Measurements from ENCODE around the gene MIEN1. TPM values are rescaled to one million over a fixed set of nuclear protein-coding genes. Genes with fewer than 3 reads are reported as not detected.

MIEN1 gene
- total and polyA plus RNA-seq, 2 donors (not counting 1 experiment from before 2014, with no cell fraction given), result 41.1 to 63.2 TPM

DNA sequence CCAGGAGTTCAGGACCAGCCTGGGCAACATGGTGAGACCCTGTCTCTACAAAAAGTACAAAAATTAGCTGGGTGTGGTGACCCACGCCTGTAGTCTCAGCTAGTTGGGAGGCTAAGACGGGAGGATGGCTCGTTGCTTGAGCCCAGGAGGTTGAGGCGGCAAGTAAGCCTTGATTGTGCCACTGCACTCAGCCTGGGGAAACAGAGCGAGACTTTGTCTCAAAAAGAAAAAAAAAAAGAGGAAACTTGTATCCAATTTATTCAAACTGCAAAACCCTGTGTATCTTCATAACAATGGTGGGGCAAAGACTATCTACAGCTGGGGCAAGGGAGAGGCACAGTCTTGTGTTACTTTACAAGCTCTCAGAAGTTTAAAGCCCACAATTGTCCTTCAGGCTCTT is 28.9 kb upstream of the MIEN1 start:
- peak; percentile 61 for DNase-seq
- peaks cover 0 to 32% of the 10 kb centered on the region in 2 experiments for H3K36me3 ChIP-seq (replicated peaks in 1 of 2; ENCODE audit: control extremely low read depth in 1 of 2, control insufficient read depth in 1 of 2, extremely low read depth in 1 of 2, insufficient read depth in 2 of 2, low read length in 1 of 2)
- no peaks in the 10 kb centered on the region for H3K27me3 ChIP-seq (replicated peaks in 1 of 4; ENCODE audit: control extremely low read depth in 1 of 4, control insufficient read depth in 3 of 4, insufficient read depth in 4 of 4, low read length in 3 of 4)
- no peaks in the 10 kb centered on the region for H3K27me3 Mint-ChIP-seq
- H3K4me1 Mint-ChIP-seq, result peaks cover 70% of the 10 kb centered on the region
- ChIA-PET CTCF (interaction anchor here (0.7 to 3.4 kb wide), 17 partner anchors 11 to 638 kb away, joined by 3 to 16 read pairs (median 4); partner anchors contain the start of genes IKZF3, MIEN1 and PSMD3), POLR2A (interaction anchor here (0.6 to 3.1 kb wide), 8 partner anchors 8 to 105 kb away, joined by 3 to 14 read pairs (median 4); partner anchors contain the start of gene IKZF3)
- ATAC-seq (ENCODE audit: low read depth), result no peak
- H3K4me1 ChIP-seq (ENCODE audit: control insufficient read depth in 2 of 2, insufficient read depth in 2 of 2, low read length in 2 of 2), result peaks cover 59 to 74% of the 10 kb centered on the region in 2 donors
- 67% methylated on average over 1 of the region's 5 CpGs for WGBS (ENCODE audit: insufficient coverage)
- peak overlapping the region; percentile 97 for H3K27ac Mint-ChIP-seq
- intact Hi-C loops (cut with micrococcal nuclease), result loop anchor here (10.0 kb wide), 1 partner anchor 166 kb away; the partner anchor contains the start of genes LRRC3C and ORMDL3
- H3K4me3 ChIP-seq (ENCODE audit: control extremely low read depth in 1 of 5, extremely low read depth in 1 of 5, insufficient read depth in 1 of 5, low read depth in 2 of 5, low read length in 4 of 5), result no peak overlapping the region
- H3K79me2 ChIP-seq (ENCODE audit: control insufficient read depth, insufficient read depth, low read length), result peaks cover 61% of the 10 kb centered on the region
- peak overlapping the region; percentile 4 for H3K9ac ChIP-seq (ENCODE audit: low read length)
- H3K4me3 Mint-ChIP-seq, result peak overlapping the region; percentile 80
- peaks cover 2% of the 10 kb centered on the region for H3K9me3 Mint-ChIP-seq (ENCODE audit: insufficient read depth)
- no peak overlapping the region for H2AFZ ChIP-seq (ENCODE audit: insufficient read depth, low read depth, low read length, poor library complexity, severe bottlenecking)
- TF ChIP-seq EZH2 (IDR thresholded peaks at IDR 0.05; ENCODE audit: borderline replicate concordance, insufficient read depth, low read depth, low read length, poor library complexity, severe bottlenecking), result no peak
- TF ChIP-seq, protein P1, sequence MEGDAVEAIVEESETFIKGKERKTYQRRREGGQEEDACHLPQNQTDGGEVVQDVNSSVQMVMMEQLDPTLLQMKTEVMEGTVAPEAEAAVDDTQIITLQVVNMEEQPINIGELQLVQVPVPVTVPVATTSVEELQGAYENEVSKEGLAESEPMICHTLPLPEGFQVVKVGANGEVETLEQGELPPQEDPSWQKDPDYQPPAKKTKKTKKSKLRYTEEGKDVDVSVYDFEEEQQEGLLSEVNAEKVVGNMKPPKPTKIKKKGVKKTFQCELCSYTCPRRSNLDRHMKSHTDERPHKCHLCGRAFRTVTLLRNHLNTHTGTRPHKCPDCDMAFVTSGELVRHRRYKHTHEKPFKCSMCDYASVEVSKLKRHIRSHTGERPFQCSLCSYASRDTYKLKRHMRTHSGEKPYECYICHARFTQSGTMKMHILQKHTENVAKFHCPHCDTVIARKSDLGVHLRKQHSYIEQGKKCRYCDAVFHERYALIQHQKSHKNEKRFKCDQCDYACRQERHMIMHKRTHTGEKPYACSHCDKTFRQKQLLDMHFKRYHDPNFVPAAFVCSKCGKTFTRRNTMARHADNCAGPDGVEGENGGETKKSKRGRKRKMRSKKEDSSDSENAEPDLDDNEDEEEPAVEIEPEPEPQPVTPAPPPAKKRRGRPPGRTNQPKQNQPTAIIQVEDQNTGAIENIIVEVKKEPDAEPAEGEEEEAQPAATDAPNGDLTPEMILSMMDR (IDR thresholded peaks at IDR 0.05), result no peak
- H3K9me3 ChIP-seq (ENCODE audit: control extremely low read depth in 1 of 3, control insufficient read depth in 2 of 3, insufficient read depth in 1 of 3, low read length in 2 of 3), result peaks cover 0 to 5% (median 0%) of the 10 kb centered on the region in 3 donors
- peak overlapping the region; percentile 89 for H3K4me2 ChIP-seq (replicated peaks; ENCODE audit: low read depth, low read length, poor library complexity, severe bottlenecking)
- peak overlapping the region; percentile 100 for H3K27ac ChIP-seq (ENCODE audit: low read length in 2 of 2)
- no peaks in the 10 kb centered on the region for H4K20me1 ChIP-seq (ENCODE audit: control insufficient read depth, insufficient read depth, low read length, poor library complexity, severe bottlenecking)
